ENCODE measurements around the gene MRM1.

MRM1 gene

GRCh38 chr17:36623281-36623680 is 21.9 kb downstream of the MRM1 start:
- no peaks in the 10 kb centered on the region for H3K27me3 ChIP-seq (ENCODE audit: insufficient read depth, insufficient read length)
- no peaks in the 10 kb centered on the region for H3K4me1 ChIP-seq (ENCODE audit: insufficient read depth, insufficient read length)
- H3K9ac ChIP-seq (ENCODE audit: insufficient read length, low read depth), result no peak overlapping the region
- no peak for TF ChIP-seq ZNF274 (IDR thresholded peaks at IDR 0.05; ENCODE audit: low read depth, low read length)
- no peak for TF ChIP-seq SUZ12 (IDR thresholded peaks at IDR 0.05; ENCODE audit: extremely low read depth, insufficient read depth, insufficient read length)
- TF ChIP-seq YY1 (IDR thresholded peaks at IDR 0.05; ENCODE audit: insufficient read depth, insufficient read length), result no peak
- no peaks in the 10 kb centered on the region for H3K9me3 ChIP-seq (ENCODE audit: insufficient read depth, low read length)
- no peaks in the 10 kb centered on the region for H3K36me3 ChIP-seq (ENCODE audit: insufficient read depth, insufficient read length, low read length)
- no peak for DNase-seq (ENCODE audit: low read depth, low spot score)
- no peak overlapping the region for H3K4me3 ChIP-seq (ENCODE audit: insufficient read length, low read depth)

DNA sequence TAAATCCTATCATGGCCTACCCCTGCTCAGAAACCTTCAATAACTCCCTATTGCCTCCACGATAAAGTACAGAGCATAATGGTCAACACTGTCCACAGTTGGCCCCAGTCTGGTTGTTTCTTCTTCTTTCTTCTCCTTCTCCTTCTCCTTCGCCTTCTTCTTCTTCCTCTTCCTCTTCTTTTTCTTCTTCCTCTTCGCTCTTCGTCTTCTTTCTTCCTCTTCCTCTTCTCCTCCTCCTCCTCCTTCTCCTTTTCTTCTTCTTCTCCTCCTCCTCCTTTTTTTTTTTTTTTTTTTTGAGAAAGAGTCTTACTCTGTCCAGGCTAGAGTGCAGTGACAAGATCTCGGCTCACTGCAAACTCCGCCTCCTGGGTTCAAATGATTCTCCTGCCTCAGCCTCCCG is 23.8 kb downstream of the MRM1 start:
- H3K4me1 ChIP-seq (ENCODE audit: insufficient read depth, insufficient read length), result peaks cover 7% of the 10 kb centered on the region
- TF ChIP-seq ZNF274 (IDR thresholded peaks at IDR 0.05; ENCODE audit: low read depth, low read length) (no peak), YY1 (IDR thresholded peaks at IDR 0.05; ENCODE audit: insufficient read depth, insufficient read length) (no peak), SUZ12 (IDR thresholded peaks at IDR 0.05; ENCODE audit: extremely low read depth, insufficient read depth, insufficient read length) (no peak)
- no peak overlapping the region for H3K4me3 ChIP-seq (ENCODE audit: insufficient read length, low read depth)
- no peak for DNase-seq (ENCODE audit: low read depth, low spot score)
- H3K9me3 ChIP-seq (ENCODE audit: insufficient read depth, low read length), result no peaks in the 10 kb centered on the region
- H3K36me3 ChIP-seq (ENCODE audit: insufficient read depth, insufficient read length, low read length), result no peaks in the 10 kb centered on the region
- H3K27me3 ChIP-seq (ENCODE audit: insufficient read depth, insufficient read length), result no peaks in the 10 kb centered on the region
- H3K9ac ChIP-seq (ENCODE audit: insufficient read length, low read depth), result no peak overlapping the region

- Histone ChIP-seq H3K27me3 (ENCODE audit: insufficient read depth, insufficient read length) (peaks cover 1% of the 10 kb centered on the region), H3K9ac (ENCODE audit: insufficient read length, low read depth) (no peak overlapping the region), H3K4me1 (ENCODE audit: insufficient read depth, insufficient read length) (peaks cover 11% of the 10 kb centered on the region), H3K4me3 (ENCODE audit: insufficient read length, low read depth) (no peak overlapping the region), H3K36me3 (ENCODE audit: insufficient read depth, insufficient read length, low read length) (no peaks in the 10 kb centered on the region), H3K9me3 (ENCODE audit: insufficient read depth, low read length) (no peaks in the 10 kb centered on the region)
- DNase-seq (ENCODE audit: low read depth, low spot score), result no peak
- TF ChIP-seq SUZ12 (IDR thresholded peaks at IDR 0.05; ENCODE audit: extremely low read depth, insufficient read depth, insufficient read length), result no peak
- no peak for TF ChIP-seq YY1 (IDR thresholded peaks at IDR 0.05; ENCODE audit: insufficient read depth, insufficient read length)
- TF ChIP-seq ZNF274 (IDR thresholded peaks at IDR 0.05; ENCODE audit: low read depth, low read length), result no peak
Observed at GRCh38 chr17:36627101-36627500, 25.7 kb downstream of the MRM1 start.

GRCh38 chr17:36628576-36628975 is 27.2 kb downstream of the MRM1 start:
- no peak overlapping the region for H3K4me3 ChIP-seq (ENCODE audit: insufficient read length, low read depth)
- H3K27me3 ChIP-seq (ENCODE audit: insufficient read depth, insufficient read length), result peaks cover 7% of the 10 kb centered on the region
- DNase-seq (ENCODE audit: low read depth, low spot score), result no peak
- no peak for TF ChIP-seq YY1 (IDR thresholded peaks at IDR 0.05; ENCODE audit: insufficient read depth, insufficient read length)
- TF ChIP-seq ZNF274 (IDR thresholded peaks at IDR 0.05; ENCODE audit: low read depth, low read length), result no peak
- TF ChIP-seq SUZ12 (IDR thresholded peaks at IDR 0.05; ENCODE audit: extremely low read depth, insufficient read depth, insufficient read length), result no peak
- no peaks in the 10 kb centered on the region for H3K36me3 ChIP-seq (ENCODE audit: insufficient read depth, insufficient read length, low read length)
- H3K9ac ChIP-seq (ENCODE audit: insufficient read length, low read depth), result no peak overlapping the region
- no peaks in the 10 kb centered on the region for H3K9me3 ChIP-seq (ENCODE audit: insufficient read depth, low read length)
- peaks cover 17% of the 10 kb centered on the region for H3K4me1 ChIP-seq (ENCODE audit: insufficient read depth, insufficient read length)

GRCh38 chr17:36629252-36629847 is 28.0 kb downstream of the MRM1 start:
- peaks cover 19% of the 10 kb centered on the region for H3K4me1 ChIP-seq (ENCODE audit: insufficient read depth, insufficient read length)
- peaks cover 11% of the 10 kb centered on the region for H3K27me3 ChIP-seq (ENCODE audit: insufficient read depth, insufficient read length)
- no peak overlapping the region for H3K9ac ChIP-seq (ENCODE audit: insufficient read length, low read depth)
- no peaks in the 10 kb centered on the region for H3K36me3 ChIP-seq (ENCODE audit: insufficient read depth, insufficient read length, low read length)
- DNase-seq (ENCODE audit: low read depth, low spot score), result peak; percentile 46
- TF ChIP-seq SUZ12 (IDR thresholded peaks at IDR 0.05; ENCODE audit: extremely low read depth, insufficient read depth, insufficient read length), result no peak
- TF ChIP-seq ZNF274 (IDR thresholded peaks at IDR 0.05; ENCODE audit: low read depth, low read length), result no peak
- no peak for TF ChIP-seq YY1 (IDR thresholded peaks at IDR 0.05; ENCODE audit: insufficient read depth, insufficient read length)
- no peaks in the 10 kb centered on the region for H3K9me3 ChIP-seq (ENCODE audit: insufficient read depth, low read length)
- H3K4me3 ChIP-seq (ENCODE audit: insufficient read length, low read depth), result no peak overlapping the region

DNA sequence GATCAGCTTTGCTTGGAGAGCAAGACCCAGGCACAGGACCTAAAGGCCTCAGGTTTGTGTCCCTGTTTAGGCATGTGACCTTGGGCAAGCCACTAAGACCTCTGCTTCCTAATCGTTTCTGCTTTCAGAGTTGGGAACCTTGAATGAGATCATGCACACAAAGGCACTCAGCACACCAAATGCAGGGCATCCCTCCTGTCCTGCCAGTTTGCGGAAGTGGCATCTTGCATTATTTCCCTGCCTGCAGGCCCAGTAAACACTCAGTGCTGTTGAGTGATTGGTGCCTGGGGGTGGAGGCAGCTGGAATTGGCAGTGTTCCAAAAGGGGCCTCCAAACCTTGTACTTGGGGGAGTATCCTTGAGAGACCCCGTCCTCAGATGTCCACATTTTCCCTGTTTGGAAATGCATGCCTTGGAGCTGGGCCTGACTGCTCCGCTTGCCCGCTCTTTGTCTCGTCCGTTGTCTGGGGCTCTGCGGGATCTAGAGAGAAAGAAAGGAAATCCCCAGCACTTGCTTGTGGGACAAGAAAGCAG is 28.7 kb downstream of the MRM1 start:
- Histone ChIP-seq H3K4me3 (ENCODE audit: insufficient read length, low read depth) (no peak overlapping the region), H3K4me1 (ENCODE audit: insufficient read depth, insufficient read length) (peaks cover 19% of the 10 kb centered on the region), H3K9ac (ENCODE audit: insufficient read length, low read depth) (no peak overlapping the region), H3K36me3 (ENCODE audit: insufficient read depth, insufficient read length, low read length) (no peaks in the 10 kb centered on the region), H3K27me3 (ENCODE audit: insufficient read depth, insufficient read length) (peaks cover 16% of the 10 kb centered on the region), H3K9me3 (ENCODE audit: insufficient read depth, low read length) (no peaks in the 10 kb centered on the region)
- DNase-seq (ENCODE audit: low read depth, low spot score), result no peak
- no peak for TF ChIP-seq YY1 (IDR thresholded peaks at IDR 0.05; ENCODE audit: insufficient read depth, insufficient read length)
- no peak for TF ChIP-seq ZNF274 (IDR thresholded peaks at IDR 0.05; ENCODE audit: low read depth, low read length)
- TF ChIP-seq SUZ12 (IDR thresholded peaks at IDR 0.05; ENCODE audit: extremely low read depth, insufficient read depth, insufficient read length), result no peak

GRCh38 chr17:36631022-36631421 is 29.6 kb downstream of the MRM1 start:
- DNase-seq (ENCODE audit: low read depth, low spot score), result no peak
- TF ChIP-seq YY1 (IDR thresholded peaks at IDR 0.05; ENCODE audit: insufficient read depth, insufficient read length), result no peak
- no peak for TF ChIP-seq ZNF274 (IDR thresholded peaks at IDR 0.05; ENCODE audit: low read depth, low read length)
- TF ChIP-seq SUZ12 (IDR thresholded peaks at IDR 0.05; ENCODE audit: extremely low read depth, insufficient read depth, insufficient read length), result no peak
- no peak overlapping the region for H3K4me3 ChIP-seq (ENCODE audit: insufficient read length, low read depth)
- H3K27me3 ChIP-seq (ENCODE audit: insufficient read depth, insufficient read length), result peaks cover 16% of the 10 kb centered on the region
- H3K4me1 ChIP-seq (ENCODE audit: insufficient read depth, insufficient read length), result peaks cover 19% of the 10 kb centered on the region
- H3K9ac ChIP-seq (ENCODE audit: insufficient read length, low read depth), result no peak overlapping the region
- no peaks in the 10 kb centered on the region for H3K36me3 ChIP-seq (ENCODE audit: insufficient read depth, insufficient read length, low read length)
- H3K9me3 ChIP-seq (ENCODE audit: insufficient read depth, low read length), result no peaks in the 10 kb centered on the region

Data from NT2/D1 (cell line).